ENCODE data around the gene ADIPOR2.

ADIPOR2 gene

GRCh38 chr12:1740161-1740948 lies 49.5 kb downstream of the ADIPOR2 start:
- no peak for TF ChIP-seq CTCF (IDR thresholded peaks at IDR 0.05; ENCODE audit: control insufficient read depth, extremely low read depth, insufficient read depth)
- no peak overlapping the region for H3K4me3 ChIP-seq (ENCODE audit: low read depth, low read length)
- DNase-seq (ENCODE audit: low read depth): peak; percentile 82

GRCh38 chr12:1741154-1741949 lies 50.5 kb downstream of the ADIPOR2 start:
- no peak for DNase-seq (ENCODE audit: low read depth)
- no peak for TF ChIP-seq CTCF (IDR thresholded peaks at IDR 0.05; ENCODE audit: control insufficient read depth, extremely low read depth, insufficient read depth)
- no peak overlapping the region for H3K4me3 ChIP-seq (ENCODE audit: low read depth, low read length)

DNA sequence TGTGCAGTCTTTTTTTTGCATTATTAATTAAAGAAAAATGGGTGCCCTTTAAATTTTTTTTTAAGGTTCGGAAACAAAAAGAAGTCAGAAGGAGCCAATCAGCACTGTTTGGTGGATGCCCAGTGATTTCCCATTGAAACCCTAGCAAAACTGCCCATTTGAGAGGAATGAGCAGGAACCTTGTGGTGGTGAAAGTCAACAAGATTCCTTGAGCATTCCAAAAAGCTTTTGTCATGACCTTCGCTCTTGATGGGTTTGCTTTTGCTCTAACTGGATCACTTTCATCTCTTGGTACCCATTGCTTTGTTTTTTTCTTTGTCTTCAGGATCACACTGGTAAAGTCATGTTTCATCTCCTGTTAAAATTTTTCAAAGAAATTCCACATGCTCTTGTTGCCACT lies 54.1 kb downstream of the ADIPOR2 start:
- DNase-seq (ENCODE audit: low read depth): no peak
- no peak overlapping the region for H3K4me3 ChIP-seq (ENCODE audit: low read depth, low read length)
- TF ChIP-seq CTCF (IDR thresholded peaks at IDR 0.05; ENCODE audit: control insufficient read depth, extremely low read depth, insufficient read depth): no peak

DNA sequence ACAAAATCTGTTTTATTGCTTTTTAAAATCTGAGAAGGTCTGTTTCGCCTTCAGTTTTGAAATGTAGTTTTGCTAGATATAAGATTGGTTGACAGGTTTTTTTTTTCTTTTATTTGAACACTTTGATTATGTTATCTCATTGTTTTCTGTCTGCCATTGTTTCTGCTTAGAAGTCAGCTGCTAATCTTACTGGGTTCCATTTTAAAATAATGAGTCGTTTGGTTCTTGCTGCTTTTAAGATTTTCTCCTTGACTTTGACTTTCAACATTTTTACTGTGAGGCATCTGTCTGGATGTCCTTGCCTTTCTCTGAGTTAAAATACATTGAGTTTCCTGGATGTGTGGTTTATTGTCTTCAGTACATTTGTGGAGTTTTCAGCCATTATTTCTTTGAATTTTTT lies 56.7 kb downstream of the ADIPOR2 start:
- DNase-seq (ENCODE audit: low read depth): no peak
- TF ChIP-seq CTCF (IDR thresholded peaks at IDR 0.05; ENCODE audit: control insufficient read depth, extremely low read depth, insufficient read depth): no peak
- no peak overlapping the region for H3K4me3 ChIP-seq (ENCODE audit: low read depth, low read length)

DNA sequence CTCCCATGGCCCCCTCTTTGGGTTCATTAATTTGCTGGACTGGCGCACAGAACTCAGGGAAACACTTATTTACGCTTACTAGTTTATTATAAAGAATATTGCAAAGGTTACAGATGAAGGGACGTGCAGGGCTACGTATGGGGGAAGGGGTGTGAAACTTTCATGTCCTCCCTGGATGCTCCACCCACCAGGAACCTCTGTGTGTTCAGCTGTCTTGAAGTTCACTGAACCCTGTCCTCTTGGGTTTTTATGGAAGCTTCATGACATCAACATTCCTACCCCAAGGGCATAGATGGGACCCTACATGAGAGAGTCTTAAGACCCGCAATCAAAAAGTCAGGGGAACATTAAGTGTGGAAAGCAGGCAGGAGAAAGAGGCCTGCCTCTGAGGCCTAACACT lies 58.1 kb downstream of the ADIPOR2 start:
- no peak overlapping the region for H3K4me3 ChIP-seq (ENCODE audit: low read depth, low read length)
- no peak for TF ChIP-seq CTCF (IDR thresholded peaks at IDR 0.05; ENCODE audit: control insufficient read depth, extremely low read depth, insufficient read depth)
- DNase-seq (ENCODE audit: low read depth): no peak

GRCh38 chr12:1750300-1750699 lies 59.4 kb downstream of the ADIPOR2 start:
- DNase-seq (ENCODE audit: low read depth): no peak
- no peak for TF ChIP-seq CTCF (IDR thresholded peaks at IDR 0.05; ENCODE audit: control insufficient read depth, extremely low read depth, insufficient read depth)
- no peak overlapping the region for H3K4me3 ChIP-seq (ENCODE audit: low read depth, low read length)
